ENCODE measurements around the gene FHIT.

Gene FHIT

GRCh38 chr3:60755094-60755493 lies 496.2 kb downstream of the FHIT start:
- Histone ChIP-seq H3K9me3 (ENCODE audit: control insufficient read depth, insufficient read depth, low read length) (peaks cover 7% of the 10 kb centered on the region), H3K27me3 (ENCODE audit: control insufficient read depth, insufficient read depth, low read length) (no peaks in the 10 kb centered on the region), H3K9ac (ENCODE audit: low read depth, low read length) (no peak overlapping the region), H3K4me3 (ENCODE audit: low read depth, low read length) (no peak overlapping the region), H3K4me1 (ENCODE audit: control insufficient read depth, insufficient read depth, low read length) (no peaks in the 10 kb centered on the region), H3K36me3 (ENCODE audit: control insufficient read depth, insufficient read depth, low read length) (no peaks in the 10 kb centered on the region)

GRCh38 chr3:60754617-60755016 lies 496.6 kb downstream of the FHIT start:
- Histone ChIP-seq H3K4me3 (ENCODE audit: low read depth, low read length) (no peak overlapping the region), H3K27me3 (ENCODE audit: control insufficient read depth, insufficient read depth, low read length) (no peaks in the 10 kb centered on the region), H3K4me1 (ENCODE audit: control insufficient read depth, insufficient read depth, low read length) (no peaks in the 10 kb centered on the region), H3K9ac (ENCODE audit: low read depth, low read length) (no peak overlapping the region), H3K36me3 (ENCODE audit: control insufficient read depth, insufficient read depth, low read length) (no peaks in the 10 kb centered on the region), H3K9me3 (ENCODE audit: control insufficient read depth, insufficient read depth, low read length) (peaks cover 10% of the 10 kb centered on the region)

GRCh38 chr3:60752809-60753208 lies 498.4 kb downstream of the FHIT start:
- H3K4me3 ChIP-seq (ENCODE audit: low read depth, low read length): no peak overlapping the region
- H3K9me3 ChIP-seq (ENCODE audit: control insufficient read depth, insufficient read depth, low read length): peaks cover 10% of the 10 kb centered on the region
- no peaks in the 10 kb centered on the region for H3K4me1 ChIP-seq (ENCODE audit: control insufficient read depth, insufficient read depth, low read length)
- no peaks in the 10 kb centered on the region for H3K36me3 ChIP-seq (ENCODE audit: control insufficient read depth, insufficient read depth, low read length)
- H3K27me3 ChIP-seq (ENCODE audit: control insufficient read depth, insufficient read depth, low read length): no peaks in the 10 kb centered on the region
- H3K9ac ChIP-seq (ENCODE audit: low read depth, low read length): no peak overlapping the region

- peaks cover 10% of the 10 kb centered on the region for H3K9me3 ChIP-seq (ENCODE audit: control insufficient read depth, insufficient read depth, low read length)
- no peak overlapping the region for H3K9ac ChIP-seq (ENCODE audit: low read depth, low read length)
- peaks cover 10% of the 10 kb centered on the region for H3K4me1 ChIP-seq (ENCODE audit: control insufficient read depth, insufficient read depth, low read length)
- H3K36me3 ChIP-seq (ENCODE audit: control insufficient read depth, insufficient read depth, low read length): no peaks in the 10 kb centered on the region
- H3K27me3 ChIP-seq (ENCODE audit: control insufficient read depth, insufficient read depth, low read length): no peaks in the 10 kb centered on the region
- no peak overlapping the region for H3K4me3 ChIP-seq (ENCODE audit: low read depth, low read length)
Measured at GRCh38 chr3:60746695-60747416, 504.4 kb downstream of the FHIT start.

- H3K27me3 ChIP-seq (ENCODE audit: control insufficient read depth, insufficient read depth, low read length): no peaks in the 10 kb centered on the region
- no peaks in the 10 kb centered on the region for H3K36me3 ChIP-seq (ENCODE audit: control insufficient read depth, insufficient read depth, low read length)
- no peak overlapping the region for H3K9ac ChIP-seq (ENCODE audit: low read depth, low read length)
- peaks cover 10% of the 10 kb centered on the region for H3K4me1 ChIP-seq (ENCODE audit: control insufficient read depth, insufficient read depth, low read length)
- no peak overlapping the region for H3K4me3 ChIP-seq (ENCODE audit: low read depth, low read length)
- H3K9me3 ChIP-seq (ENCODE audit: control insufficient read depth, insufficient read depth, low read length): peaks cover 10% of the 10 kb centered on the region
Measured at GRCh38 chr3:60746043-60746638, 505.1 kb downstream of the FHIT start.

GRCh38 chr3:60743631-60744164 lies 507.6 kb downstream of the FHIT start:
- Histone ChIP-seq H3K4me3 (ENCODE audit: low read depth, low read length) (no peak overlapping the region), H3K9me3 (ENCODE audit: control insufficient read depth, insufficient read depth, low read length) (no peaks in the 10 kb centered on the region), H3K27me3 (ENCODE audit: control insufficient read depth, insufficient read depth, low read length) (no peaks in the 10 kb centered on the region), H3K4me1 (ENCODE audit: control insufficient read depth, insufficient read depth, low read length) (peaks cover 14% of the 10 kb centered on the region), H3K9ac (ENCODE audit: low read depth, low read length) (no peak overlapping the region), H3K36me3 (ENCODE audit: control insufficient read depth, insufficient read depth, low read length) (no peaks in the 10 kb centered on the region)

GRCh38 chr3:60742606-60743145 lies 508.6 kb downstream of the FHIT start:
- Histone ChIP-seq H3K9ac (ENCODE audit: low read depth, low read length) (no peak overlapping the region), H3K9me3 (ENCODE audit: control insufficient read depth, insufficient read depth, low read length) (no peaks in the 10 kb centered on the region), H3K36me3 (ENCODE audit: control insufficient read depth, insufficient read depth, low read length) (no peaks in the 10 kb centered on the region), H3K4me3 (ENCODE audit: low read depth, low read length) (no peak overlapping the region), H3K27me3 (ENCODE audit: control insufficient read depth, insufficient read depth, low read length) (no peaks in the 10 kb centered on the region), H3K4me1 (ENCODE audit: control insufficient read depth, insufficient read depth, low read length) (peaks cover 14% of the 10 kb centered on the region)

- Histone ChIP-seq H3K4me3 (ENCODE audit: low read depth, low read length) (no peak overlapping the region), H3K27me3 (ENCODE audit: control insufficient read depth, insufficient read depth, low read length) (no peaks in the 10 kb centered on the region), H3K9ac (ENCODE audit: low read depth, low read length) (no peak overlapping the region), H3K9me3 (ENCODE audit: control insufficient read depth, insufficient read depth, low read length) (no peaks in the 10 kb centered on the region), H3K4me1 (ENCODE audit: control insufficient read depth, insufficient read depth, low read length) (peaks cover 4% of the 10 kb centered on the region), H3K36me3 (ENCODE audit: control insufficient read depth, insufficient read depth, low read length) (no peaks in the 10 kb centered on the region)
Measured at GRCh38 chr3:60737633-60738399, 513.4 kb downstream of the FHIT start.

- Histone ChIP-seq H3K9ac (ENCODE audit: low read depth, low read length) (no peak overlapping the region), H3K9me3 (ENCODE audit: control insufficient read depth, insufficient read depth, low read length) (no peaks in the 10 kb centered on the region), H3K4me1 (ENCODE audit: control insufficient read depth, insufficient read depth, low read length) (no peaks in the 10 kb centered on the region), H3K36me3 (ENCODE audit: control insufficient read depth, insufficient read depth, low read length) (no peaks in the 10 kb centered on the region), H3K4me3 (ENCODE audit: low read depth, low read length) (no peak overlapping the region), H3K27me3 (ENCODE audit: control insufficient read depth, insufficient read depth, low read length) (no peaks in the 10 kb centered on the region)
Measured at GRCh38 chr3:60730371-60730770, 520.9 kb downstream of the FHIT start.

GRCh38 chr3:60729056-60729455 lies 522.2 kb downstream of the FHIT start:
- Histone ChIP-seq H3K9ac (ENCODE audit: low read depth, low read length) (no peak overlapping the region), H3K9me3 (ENCODE audit: control insufficient read depth, insufficient read depth, low read length) (no peaks in the 10 kb centered on the region), H3K27me3 (ENCODE audit: control insufficient read depth, insufficient read depth, low read length) (no peaks in the 10 kb centered on the region), H3K4me1 (ENCODE audit: control insufficient read depth, insufficient read depth, low read length) (no peaks in the 10 kb centered on the region), H3K36me3 (ENCODE audit: control insufficient read depth, insufficient read depth, low read length) (no peaks in the 10 kb centered on the region), H3K4me3 (ENCODE audit: low read depth, low read length) (no peak overlapping the region)

GRCh38 chr3:60728006-60728405 lies 523.2 kb downstream of the FHIT start:
- Histone ChIP-seq H3K4me1 (ENCODE audit: control insufficient read depth, insufficient read depth, low read length) (no peaks in the 10 kb centered on the region), H3K9me3 (ENCODE audit: control insufficient read depth, insufficient read depth, low read length) (no peaks in the 10 kb centered on the region)

More at GRCh38 chr3:60728006-60728405, 523.2 kb downstream of the FHIT start:
- Histone ChIP-seq H3K36me3 (ENCODE audit: control insufficient read depth, insufficient read depth, low read length) (no peaks in the 10 kb centered on the region), H3K9ac (ENCODE audit: low read depth, low read length) (no peak overlapping the region), H3K4me3 (ENCODE audit: low read depth, low read length) (no peak overlapping the region), H3K27me3 (ENCODE audit: control insufficient read depth, insufficient read depth, low read length) (no peaks in the 10 kb centered on the region)
